NCI-H1417 (cell line): ENCODE data around the gene PPP1R7.
"Not testable (repeated sequence)": the region's sequence is repeated elsewhere in the genome, so short reads cannot be mapped to it uniquely, and the experiment has no call there.

Source experiments
- DNase-seq, 3 experiments: peaks; one replicate each; lab custom pipeline; 2025; lab: John Stamatoyannopoulos, UW

PPP1R7 gene, protein sequence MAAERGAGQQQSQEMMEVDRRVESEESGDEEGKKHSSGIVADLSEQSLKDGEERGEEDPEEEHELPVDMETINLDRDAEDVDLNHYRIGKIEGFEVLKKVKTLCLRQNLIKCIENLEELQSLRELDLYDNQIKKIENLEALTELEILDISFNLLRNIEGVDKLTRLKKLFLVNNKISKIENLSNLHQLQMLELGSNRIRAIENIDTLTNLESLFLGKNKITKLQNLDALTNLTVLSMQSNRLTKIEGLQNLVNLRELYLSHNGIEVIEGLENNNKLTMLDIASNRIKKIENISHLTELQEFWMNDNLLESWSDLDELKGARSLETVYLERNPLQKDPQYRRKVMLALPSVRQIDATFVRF

DNA sequence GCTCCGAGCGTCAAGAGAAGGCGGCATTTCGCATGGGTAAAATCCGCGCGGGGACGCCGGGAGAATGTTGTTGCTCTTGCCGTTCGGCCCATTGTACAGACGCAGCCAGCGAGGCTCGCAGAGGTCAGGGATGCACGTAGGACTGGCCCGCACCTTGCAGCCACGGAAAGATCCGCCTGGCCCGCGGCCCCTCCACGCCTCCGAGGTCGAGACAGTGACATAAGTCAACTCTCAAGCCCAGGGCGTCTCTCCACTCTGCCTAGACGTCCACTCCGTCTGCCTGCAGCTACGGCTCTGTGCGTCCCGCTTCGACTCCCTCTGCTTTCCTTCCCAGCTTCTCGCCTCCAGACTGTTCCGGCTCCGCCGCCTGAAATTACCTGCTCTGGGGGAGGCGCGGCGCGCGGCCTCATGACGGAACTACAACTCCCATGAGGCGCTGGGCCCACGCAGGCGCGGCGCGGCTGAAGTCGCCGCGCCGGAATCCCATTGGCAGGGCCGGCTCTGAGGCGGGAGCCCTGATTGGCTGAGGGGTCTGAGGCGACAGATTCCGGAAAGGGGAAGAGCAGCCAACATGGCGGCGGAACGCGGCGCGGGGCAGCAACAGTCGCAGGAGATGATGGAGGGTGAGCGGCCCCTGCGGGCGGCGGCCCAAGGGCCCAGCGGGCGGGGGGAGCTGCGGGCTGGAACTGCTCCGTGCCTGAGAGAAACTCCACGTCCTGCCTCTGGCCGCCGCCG, at the start of gene PPP1R7:
PPP1R7 (plus strand) TSS at position 543 of the 735 bp plus-strand sequence; CDS start at position 572, 29 bp downstream.
- peak; percentile 89 to 96 (median 93) for DNase-seq

- DNase-seq: peak; percentile 75 to 90 (median 79)
These were observed 47.9 kb upstream of the PPP1R7 start, which contains the start of gene MTERF4 for GRCh38 chr2:241102239-241102803. MTERF4 (minus strand) TSS chr2:241102287; CDS start chr2:241102273, 14 bp downstream.

GRCh38 chr2:241103176-241103595, 47.1 kb upstream of the PPP1R7 start:
- DNase-seq: peak in 1 of 3 experiments; percentile 7

- DNase-seq: not testable (repeated sequence)
These were observed 45.7 kb upstream of the PPP1R7 start for GRCh38 chr2:241104611-241105010.

DNA sequence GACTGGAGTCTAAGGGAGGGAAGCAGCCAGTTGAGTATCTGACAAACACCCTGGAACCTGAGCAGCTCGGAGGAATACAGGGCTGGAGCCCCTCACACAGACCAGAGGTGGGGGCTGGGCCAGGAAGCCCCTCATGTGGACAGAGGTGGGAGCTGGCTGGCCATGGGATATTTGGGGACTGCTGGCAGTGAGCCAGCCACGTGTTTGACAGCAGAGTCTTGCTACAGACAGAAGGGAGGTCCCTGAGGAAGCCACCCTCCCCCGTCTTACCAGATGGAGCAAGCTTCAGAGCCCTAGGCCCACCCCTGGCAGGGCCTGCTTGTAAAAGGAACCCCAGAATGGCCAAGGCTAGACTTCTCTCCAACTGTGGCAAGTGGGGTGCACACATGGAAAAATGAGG, 44.6 kb upstream of the PPP1R7 start:
- no peak for DNase-seq

DNA sequence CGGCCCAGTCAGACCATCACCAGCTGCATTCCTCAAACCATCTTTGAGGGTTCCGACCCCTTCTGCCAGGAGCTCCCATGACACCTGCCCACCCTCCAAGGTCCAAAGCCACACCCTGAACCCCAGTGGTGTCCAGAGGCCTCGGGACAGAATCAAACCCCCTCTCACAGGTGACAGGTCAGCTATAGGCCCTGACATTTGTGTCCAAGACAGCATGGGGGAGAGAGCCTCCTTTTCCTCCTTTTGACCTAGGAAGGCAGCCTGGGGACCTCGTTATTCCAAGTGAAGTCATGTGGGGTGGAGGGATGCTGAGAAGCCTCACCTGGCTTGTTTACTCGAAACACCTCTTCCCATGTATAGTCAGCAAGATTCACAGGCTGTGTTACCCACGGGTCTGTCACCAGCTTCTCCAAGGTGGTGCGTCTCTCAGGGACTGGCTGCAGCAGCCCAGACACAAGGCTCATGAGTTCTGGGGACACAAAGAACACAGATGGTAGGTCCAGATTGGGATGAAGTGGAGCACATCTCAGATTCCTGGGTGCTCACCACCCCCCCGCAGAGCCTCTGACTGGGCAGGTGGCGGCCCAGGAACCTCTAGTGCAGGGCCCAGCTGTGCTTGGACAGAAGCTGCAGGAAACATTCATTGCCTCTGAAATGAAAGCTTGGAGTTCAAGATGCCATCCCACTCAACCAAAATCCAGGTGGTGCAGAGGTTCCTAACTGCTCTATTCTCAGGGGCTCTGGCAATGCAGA, 43.1 kb upstream of the PPP1R7 start:
- no peak for DNase-seq

GRCh38 chr2:241108271-241109209, 41.7 kb upstream of the PPP1R7 start:
- DNase-seq: no peak

GRCh38 chr2:241109210-241110088, 40.8 kb upstream of the PPP1R7 start:
- no peak for DNase-seq

- DNase-seq: no peak
These were observed 40.1 kb upstream of the PPP1R7 start for GRCh38 chr2:241110089-241110606.

DNA sequence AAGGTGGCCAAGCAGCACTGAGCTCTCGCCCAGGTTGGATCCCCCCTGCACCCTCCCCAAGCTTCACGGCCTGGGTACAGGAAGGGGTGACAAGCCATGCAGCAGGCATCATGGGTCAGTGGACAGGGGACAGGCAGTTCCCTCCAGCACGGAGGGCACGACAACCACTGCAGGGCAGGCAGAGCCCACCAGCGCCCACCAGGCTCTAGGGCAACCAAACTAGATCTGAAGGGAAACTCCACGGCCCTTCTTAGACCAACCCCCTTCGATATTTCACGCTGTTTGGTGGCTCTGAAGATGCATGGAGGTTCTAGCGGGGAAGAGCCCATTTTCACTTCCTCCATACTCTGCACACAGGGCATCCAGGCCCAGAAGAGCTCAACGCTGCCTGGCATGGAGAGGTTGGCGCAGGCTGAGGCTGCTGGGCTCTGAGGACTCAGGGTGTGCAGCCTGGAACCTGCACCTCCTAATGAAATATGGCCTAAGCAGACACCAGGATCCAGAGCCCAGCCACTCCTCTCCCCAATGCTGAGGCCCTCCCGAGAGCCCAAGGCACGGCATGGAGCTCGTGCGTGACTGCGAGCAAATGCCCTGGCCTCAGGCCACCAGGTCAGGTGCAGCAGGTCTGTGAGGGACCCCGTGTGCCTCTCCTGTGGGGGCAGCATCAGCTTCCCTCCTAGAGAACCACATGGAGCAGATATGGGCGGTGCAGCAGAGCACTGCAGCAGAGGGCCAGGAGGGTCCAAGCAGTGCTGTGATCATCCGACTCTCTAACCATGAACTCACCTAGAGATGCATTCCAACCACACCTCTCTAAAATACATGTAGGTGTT, 39.4 kb upstream of the PPP1R7 start:
- no peak for DNase-seq

GRCh38 chr2:241111440-241111805, 38.8 kb upstream of the PPP1R7 start:
- no peak for DNase-seq

- no peak for DNase-seq
These were observed 38.2 kb upstream of the PPP1R7 start for GRCh38 chr2:241112046-241112445.

DNA sequence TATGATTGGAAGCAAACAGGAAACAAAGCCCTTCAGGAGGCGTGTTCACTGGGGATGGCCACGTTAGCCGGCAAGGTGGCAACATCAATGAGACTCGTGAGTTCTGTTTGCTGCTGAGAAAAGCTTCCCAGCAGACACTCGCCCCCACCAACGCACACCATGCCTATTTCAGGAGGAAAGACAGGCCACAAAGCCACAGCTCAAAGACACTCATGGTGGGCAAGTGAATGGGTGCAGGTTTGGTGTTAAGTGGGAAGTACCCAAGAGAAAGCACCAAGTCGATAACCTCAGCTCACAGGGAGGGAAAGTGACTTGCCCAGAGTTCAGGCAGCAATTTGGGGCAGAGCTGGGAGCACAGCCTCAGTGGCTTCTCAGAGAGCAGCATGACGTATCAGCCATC, 37.7 kb upstream of the PPP1R7 start:
- no peak for DNase-seq

DNA sequence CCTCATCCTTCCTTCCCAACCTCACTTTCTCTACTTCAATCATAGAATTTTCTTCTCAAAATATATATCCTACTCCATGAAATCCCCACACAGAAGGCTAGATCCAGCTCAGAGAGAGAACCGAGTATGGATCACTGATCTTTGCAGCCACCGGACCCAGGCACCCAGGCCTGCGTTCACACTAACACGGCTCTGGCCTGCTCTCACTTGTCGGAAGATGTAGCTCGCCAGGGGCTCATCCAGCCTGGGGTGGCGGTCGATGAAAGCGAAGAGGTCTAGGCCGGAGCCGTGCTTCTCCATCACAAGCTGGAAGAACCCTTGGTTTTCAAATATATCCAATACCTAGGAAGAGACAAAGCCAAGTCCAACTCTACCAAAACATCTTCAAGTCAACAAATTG, 35.4 kb upstream of the PPP1R7 start:
- DNase-seq: no peak

DNA sequence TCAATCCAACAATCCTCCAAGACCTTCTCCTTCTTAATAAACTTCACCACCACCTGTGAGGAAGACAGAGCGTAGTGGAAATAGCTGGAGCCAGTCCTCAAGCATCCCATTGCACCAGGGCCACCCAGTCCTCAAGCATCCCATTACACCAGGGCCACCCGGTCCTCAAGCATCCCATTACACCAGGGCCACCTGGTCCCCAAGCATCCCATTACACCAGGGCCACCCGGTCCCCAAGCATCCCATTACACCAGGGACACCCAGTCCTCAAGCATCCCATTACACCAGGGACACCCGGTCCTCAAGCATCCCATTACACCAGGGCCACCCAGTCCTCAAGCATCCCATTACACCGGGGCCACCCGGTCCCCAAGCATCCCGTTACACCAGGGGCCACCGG, 34.9 kb upstream of the PPP1R7 start:
- DNase-seq: no peak

- DNase-seq: no peak
These were observed 33.4 kb upstream of the PPP1R7 start for GRCh38 chr2:241116606-241117560.

DNA sequence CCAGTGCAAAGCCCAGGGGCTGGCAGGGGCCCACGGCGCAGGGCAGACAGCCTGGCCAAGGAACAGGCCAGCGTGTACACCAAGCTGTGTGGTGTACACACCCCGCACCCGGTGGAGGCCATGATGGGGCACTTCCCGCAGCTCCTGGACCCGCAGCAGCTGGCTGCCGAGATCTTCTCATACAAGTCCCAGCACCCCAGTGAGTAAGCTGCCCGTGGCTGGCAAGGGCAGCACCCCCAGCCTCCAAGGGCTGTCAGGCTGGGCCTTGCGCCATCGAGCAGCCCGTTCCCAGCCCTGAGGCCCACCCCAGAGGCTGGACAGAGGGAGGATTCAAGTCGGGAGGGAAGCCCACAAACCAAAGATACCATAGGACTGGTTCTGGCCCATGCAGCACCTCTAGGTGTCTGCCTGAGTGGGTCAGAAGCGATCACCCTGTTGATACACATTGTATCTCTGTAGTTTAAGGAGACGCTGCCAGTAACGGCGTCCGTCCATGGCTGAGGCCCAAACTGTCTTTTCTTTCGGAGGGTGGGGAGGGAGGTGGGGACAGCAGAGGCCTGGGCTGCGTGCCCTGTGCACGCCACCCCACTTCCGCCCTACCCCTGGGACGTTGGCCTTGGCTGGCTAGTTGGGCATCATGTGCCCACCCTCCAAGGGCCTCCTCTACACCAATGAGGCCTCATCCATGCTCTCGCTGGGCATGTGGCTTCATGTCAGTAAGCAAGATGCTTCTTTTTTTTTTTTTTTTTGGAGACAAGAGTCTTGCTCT, 31.3 kb upstream of the PPP1R7 start:
- DNase-seq: no peak
